OCI-LY7 (cell line): ENCODE data around the gene GALNT10. TPM values are rescaled to one million over a fixed set of nuclear protein-coding genes. Genes with fewer than 3 reads are reported as not detected.

Source experiments
- BruUV-seq: library from RNA; stranded (reverse); fragments of 400-500 nt; replicated peaks from 2 replicates; lab custom pipeline; 2021; lab: Mats Ljungman, UMichigan
- CTCF ChIA-PET: fragments of 300-600 bp; sonication (Branson Sonifier 250); formaldehyde crosslinking; loops from one replicate; lab custom pipeline; 2022; ENCODE audit warnings: antibody characterized with exemption; ENCODE audit not compliant: unreplicated experiment; lab: Charles Lee
- POLR2A ChIA-PET: fragments of 300-600 bp; sonication (Branson Sonifier 250); formaldehyde crosslinking; loops from one replicate; lab custom pipeline; 2022; ENCODE audit warnings: antibody characterized with exemption; lab: Charles Lee
- DNase-seq: peaks from one replicate; pipeline ENCODE4 v3.0.0-alpha.2; 2015; ENCODE audit warnings: low spot score
- H2AFZ ChIP-seq: fragments of 200-600 bp; sonication (generic), shearing (Covaris generic); 2 replicates; pipeline ENCODE4 v1.6.1; 2014; ENCODE audit warnings: mild to moderate bottlenecking, antibody characterized with exemption, low read length, moderate library complexity
- H3K27ac ChIP-seq: fragments of 200-600 bp; sonication (generic); 2 replicates; pipeline ENCODE4 v1.5.1; 2014; ENCODE audit warnings: mixed run types, low read depth, mild to moderate bottlenecking, moderate library complexity, low read length, inconsistent platforms; ENCODE audit not compliant: poor library complexity, severe bottlenecking
- H3K36me3 ChIP-seq: fragments of 200-600 bp; sonication (generic); 2 replicates; pipeline ENCODE4 v1.6.1; 2014; ENCODE audit warnings: mild to moderate bottlenecking, antibody characterized with exemption, low read length, moderate library complexity, mixed read lengths; ENCODE audit not compliant: insufficient read depth
- H3K4me1 ChIP-seq: fragments of 200-600 bp; sonication (generic); 2 replicates; pipeline ENCODE4 v1.5.1; 2014; ENCODE audit warnings: mild to moderate bottlenecking, low read length; ENCODE audit not compliant: insufficient read depth, poor library complexity, severe bottlenecking
- H3K4me2 ChIP-seq: fragments of 200-600 bp; sonication (generic); 2 replicates; pipeline ENCODE4 v1.6.1; 2014; ENCODE audit warnings: mild to moderate bottlenecking, low read length
- H3K4me3 ChIP-seq: fragments of 200-600 bp; sonication (generic); 2 replicates; pipeline ENCODE4 v1.5.1; 2014; ENCODE audit warnings: mild to moderate bottlenecking, low read depth, low read length; ENCODE audit not compliant: poor library complexity, severe bottlenecking
- H3K79me2 ChIP-seq: fragments of 200-600 bp; sonication (generic); 2 replicates; pipeline ENCODE4 v1.6.1; 2016; ENCODE audit warnings: low read depth, mild to moderate bottlenecking, low read length, moderate library complexity, mixed read lengths; ENCODE audit not compliant: insufficient read depth
- H3K9me2 ChIP-seq: fragments of 200-600 bp; sonication (generic); 2 replicates; pipeline ENCODE4 v1.6.1; 2016; ENCODE audit warnings: mild to moderate bottlenecking, low read length, mixed read lengths; ENCODE audit not compliant: insufficient read depth
- H3K9me3 ChIP-seq: fragments of 200-600 bp; sonication (generic); 2 replicates; pipeline ENCODE4 v1.6.1; 2014; ENCODE audit warnings: mild to moderate bottlenecking, mixed run types, low read length, mixed read lengths
- H4K20me1 ChIP-seq: fragments of 200-600 bp; sonication (generic); 2 replicates; pipeline ENCODE4 v1.6.1; 2014; ENCODE audit warnings: mild to moderate bottlenecking, antibody characterized with exemption, low read length, moderate library complexity, mixed read lengths; ENCODE audit not compliant: insufficient read depth
- EZH2phosphoT487 ChIP-seq: fragments of 200-600 bp; sonication (generic); IDR thresholded peaks from 2 replicates; pipeline ENCODE4 v1.6.1; 2018; ENCODE audit warnings: low read depth, borderline replicate concordance, mild to moderate bottlenecking, mixed run types, antibody characterized with exemption, low read length, moderate library complexity, mixed read lengths
- intact Hi-C: fragments of 100-400 bp; cut with micrococcal nuclease; formaldehyde crosslinking; loops from one replicate; pipeline ENCODE4 v1.10.0; 2022; ENCODE audit not compliant: unreplicated experiment
- total RNA-seq, 2 experiments: library from RNA; depleted of rRNA in 1 of 2; stranded (reverse); fragments of >200 nt in 1 of 2; shearing (Covaris generic) in 1 of 2; gene quantifications; 2 replicates each; pipeline ENCODE4 v1.2.3, GENCODE V29; 2014 to 2022
- TF ChIP-seq, protein P1 (sequence below): fragments of 200-600 bp; sonication (generic); conservative IDR thresholded peaks from 2 replicates; pipeline ENCODE4 v1.5.1; 2014; ENCODE audit warnings: mild to moderate bottlenecking, antibody characterized with exemption, low read length, moderate library complexity, mixed read lengths

The GALNT10 gene
- total RNA-seq, 2 experiments from 2014 or later: 7.3 to 20.6 TPM

DNA sequence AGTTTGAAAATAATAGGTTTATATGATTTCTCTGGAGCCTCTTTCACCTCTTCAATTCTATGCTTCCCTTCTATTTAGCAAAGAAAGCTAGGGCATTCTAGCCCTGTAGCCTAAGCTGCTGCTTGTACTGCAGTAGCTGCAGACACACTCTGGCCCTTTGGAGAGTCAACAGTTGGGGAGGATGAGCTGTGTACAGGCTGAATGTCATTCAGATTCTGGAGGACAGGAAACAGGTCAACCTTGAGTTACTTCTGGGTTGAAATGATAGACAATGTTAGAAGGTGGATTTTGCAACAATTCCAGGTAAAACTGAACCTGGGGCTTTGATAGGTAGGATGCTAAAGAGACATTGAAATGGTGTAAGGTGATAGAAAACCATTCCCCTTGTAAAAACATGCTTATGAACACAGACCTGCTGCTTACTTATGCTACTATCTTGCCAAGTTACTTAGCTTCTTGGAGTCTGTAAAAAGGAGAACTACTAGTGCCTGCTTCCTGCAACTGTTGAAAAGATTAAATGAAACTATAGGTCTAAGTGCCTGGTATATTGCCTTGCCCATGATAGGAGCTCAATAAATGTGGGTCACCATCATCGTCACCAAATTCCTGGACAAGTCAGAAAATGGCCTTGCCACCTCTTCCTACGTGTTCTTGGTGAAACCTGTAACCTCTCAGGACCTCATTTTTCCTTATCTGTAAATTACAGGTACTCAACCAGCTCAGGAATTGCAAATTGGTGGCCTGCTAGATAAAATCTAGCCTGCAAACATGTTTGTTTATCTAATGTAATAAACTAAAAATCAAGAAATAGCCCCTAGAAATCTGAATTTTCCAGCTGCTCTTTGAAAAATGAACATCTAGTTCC, 83.7 kb downstream of the GALNT10 start:
- DNase-seq: no peak
- no peaks in the 10 kb centered on the region for H3K79me2 ChIP-seq
- TF ChIP-seq, protein P1, sequence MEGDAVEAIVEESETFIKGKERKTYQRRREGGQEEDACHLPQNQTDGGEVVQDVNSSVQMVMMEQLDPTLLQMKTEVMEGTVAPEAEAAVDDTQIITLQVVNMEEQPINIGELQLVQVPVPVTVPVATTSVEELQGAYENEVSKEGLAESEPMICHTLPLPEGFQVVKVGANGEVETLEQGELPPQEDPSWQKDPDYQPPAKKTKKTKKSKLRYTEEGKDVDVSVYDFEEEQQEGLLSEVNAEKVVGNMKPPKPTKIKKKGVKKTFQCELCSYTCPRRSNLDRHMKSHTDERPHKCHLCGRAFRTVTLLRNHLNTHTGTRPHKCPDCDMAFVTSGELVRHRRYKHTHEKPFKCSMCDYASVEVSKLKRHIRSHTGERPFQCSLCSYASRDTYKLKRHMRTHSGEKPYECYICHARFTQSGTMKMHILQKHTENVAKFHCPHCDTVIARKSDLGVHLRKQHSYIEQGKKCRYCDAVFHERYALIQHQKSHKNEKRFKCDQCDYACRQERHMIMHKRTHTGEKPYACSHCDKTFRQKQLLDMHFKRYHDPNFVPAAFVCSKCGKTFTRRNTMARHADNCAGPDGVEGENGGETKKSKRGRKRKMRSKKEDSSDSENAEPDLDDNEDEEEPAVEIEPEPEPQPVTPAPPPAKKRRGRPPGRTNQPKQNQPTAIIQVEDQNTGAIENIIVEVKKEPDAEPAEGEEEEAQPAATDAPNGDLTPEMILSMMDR: no peak
- no peak for TF ChIP-seq EZH2phosphoT487
- no peak overlapping the region for H2AFZ ChIP-seq
- BruUV-seq: no TSS peak
- no peaks in the 10 kb centered on the region for H3K9me2 ChIP-seq
- H4K20me1 ChIP-seq: no peaks in the 10 kb centered on the region
- H3K4me1 ChIP-seq: no peaks in the 10 kb centered on the region
- H3K27ac ChIP-seq: no peak overlapping the region
- H3K36me3 ChIP-seq: no peaks in the 10 kb centered on the region
- H3K4me3 ChIP-seq: no peak overlapping the region
- H3K9me3 ChIP-seq: no peaks in the 10 kb centered on the region
- ChIA-PET POLR2A (interaction anchor here (0.6 to 0.7 kb wide), 2 partner anchors 14 to 151 kb away, joined by 3 read pairs; no protein-coding TSS in a partner anchor), CTCF (no interaction called here)
- H3K4me2 ChIP-seq: no peak overlapping the region
- intact Hi-C loops: no loop called here

DNA sequence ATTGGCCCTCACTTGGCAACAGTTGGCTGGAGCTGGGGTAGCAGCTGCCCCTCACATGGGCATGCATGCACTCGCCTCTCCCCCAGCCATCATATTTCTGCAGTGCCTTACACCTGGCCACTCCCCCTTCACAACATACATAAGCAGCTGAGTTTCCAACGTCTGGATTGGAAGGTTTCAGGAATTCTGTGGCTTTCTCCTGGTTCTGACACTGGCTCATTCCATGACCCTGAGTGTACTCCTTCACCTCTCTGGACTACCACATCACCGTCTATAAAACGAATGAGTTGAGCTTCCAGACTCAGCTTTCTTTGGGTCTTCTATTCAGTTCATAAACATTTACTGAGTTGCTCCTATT, 84.3 kb downstream of the GALNT10 start:
- ChIA-PET POLR2A (interaction anchor here (0.6 kb wide), 1 partner anchor 151 kb away, joined by 3 read pairs; no protein-coding TSS in a partner anchor), CTCF (no interaction called here)
- intact Hi-C loops: no loop called here
- Histone ChIP-seq H3K9me2 (no peaks in the 10 kb centered on the region), H3K4me1 (no peaks in the 10 kb centered on the region), H4K20me1 (no peaks in the 10 kb centered on the region), H2AFZ (no peak overlapping the region), H3K9me3 (no peaks in the 10 kb centered on the region), H3K36me3 (no peaks in the 10 kb centered on the region), H3K27ac (no peak overlapping the region), H3K4me3 (no peak overlapping the region), H3K79me2 (no peaks in the 10 kb centered on the region), H3K4me2 (no peak overlapping the region)
- no peak for TF ChIP-seq EZH2phosphoT487
- TF ChIP-seq, protein P1: no peak
- no peak for DNase-seq
- BruUV-seq: no TSS peak

DNA sequence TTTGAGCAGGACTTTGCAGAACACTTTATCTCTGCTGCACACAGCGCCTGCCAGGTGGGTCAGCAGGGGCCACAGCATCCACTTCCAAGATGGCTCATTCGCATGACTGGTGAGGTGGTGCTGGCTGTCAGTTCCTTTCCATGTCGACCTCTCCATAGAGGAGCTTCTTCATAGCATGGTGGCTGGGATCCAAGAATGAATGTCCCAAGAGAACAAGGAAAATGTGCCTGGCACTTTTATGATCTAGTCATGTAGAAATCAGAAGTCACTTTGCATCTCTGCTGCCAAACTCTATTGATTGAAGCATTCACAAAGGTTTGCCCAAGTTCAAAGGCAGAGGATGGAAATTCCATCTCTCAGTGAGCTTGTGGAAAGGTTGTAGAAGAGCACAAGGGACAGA, 85.0 kb downstream of the GALNT10 start:
- no peak overlapping the region for H3K4me2 ChIP-seq
- H3K36me3 ChIP-seq: no peaks in the 10 kb centered on the region
- H3K9me2 ChIP-seq: no peaks in the 10 kb centered on the region
- no peak overlapping the region for H3K27ac ChIP-seq
- H3K4me1 ChIP-seq: no peaks in the 10 kb centered on the region
- no peaks in the 10 kb centered on the region for H3K9me3 ChIP-seq
- DNase-seq: no peak
- H2AFZ ChIP-seq: no peak overlapping the region
- no peaks in the 10 kb centered on the region for H3K79me2 ChIP-seq
- POLR2A ChIA-PET: no interaction called here
- H3K4me3 ChIP-seq: no peak overlapping the region
- no TSS peak for BruUV-seq
- intact Hi-C loops: no loop called here
- no peaks in the 10 kb centered on the region for H4K20me1 ChIP-seq
- CTCF ChIA-PET: interaction anchor here (0.5 kb wide), 1 partner anchor 315 kb away, joined by 10 read pairs; no protein-coding TSS in a partner anchor
- no peak for TF ChIP-seq EZH2phosphoT487
